Loucy (cell line): ENCODE data around the gene COG4.

Experiments used
- CTCF ChIP-seq: fragments of 200-600 bp; sonication (generic); conservative IDR thresholded peaks from 2 replicates; pipeline ENCODE4 v1.5.1; 2014; ENCODE audit warnings: mild to moderate bottlenecking, antibody characterized with exemption, low read length
- EZH2phosphoT487 ChIP-seq: fragments of 200-600 bp; IDR thresholded peaks from 2 replicates; pipeline ENCODE4 v1.6.1; 2018; ENCODE audit warnings: antibody characterized with exemption, mild to moderate bottlenecking, moderate library complexity, borderline replicate concordance

- no peak for TF ChIP-seq CTCF
- TF ChIP-seq EZH2phosphoT487: no peak
Measured at GRCh38 chr16:70511833-70512232, 11.5 kb downstream of the COG4 start.
